Esophagus squamous epithelium (tissue), 4 donors: ENCODE results near the gene ULBP1.

Experiments
- POLR2A ChIP-seq, 4 donors: fragments of 450-650 bp; IDR thresholded peaks; one replicate each; pipeline ENCODE4 v1.6.1; 2017; ENCODE audit warnings: antibody characterized with exemption in 4 of 4, mild to moderate bottlenecking in 4 of 4, moderate library complexity in 3 of 4
- TF ChIP-seq, protein P1 (sequence below), 6 experiments: fragments of 450-650 bp in 4 of 6; fragments of 200-600 bp in 2 of 6; sonication (generic) in 2 of 6; IDR thresholded peaks; one replicate each; pipeline ENCODE4 v1.5.1; 2016 to 2019; ENCODE audit warnings: antibody characterized with exemption in 6 of 6, mild to moderate bottlenecking in 4 of 6, moderate library complexity in 4 of 6

DNA sequence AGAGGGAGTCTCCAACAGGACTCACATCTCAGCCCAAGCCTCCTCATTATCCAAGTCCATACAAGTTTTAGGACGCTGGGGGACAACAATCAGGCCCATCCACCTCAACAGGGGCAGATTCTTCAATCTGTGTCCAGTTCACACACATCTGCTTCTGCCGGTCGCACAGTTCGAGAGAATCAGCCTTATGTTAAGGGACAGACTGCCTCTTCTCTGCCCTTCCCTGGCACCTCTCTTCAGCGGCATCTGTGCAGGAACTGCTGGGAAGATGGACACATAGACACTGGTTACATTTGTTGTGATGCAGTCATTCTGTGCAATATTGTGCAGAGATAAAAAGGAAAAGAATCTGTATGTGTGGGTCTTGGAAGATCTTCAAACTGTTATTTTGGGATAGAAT is 21.0 kb downstream of the ULBP1 start:
- TF ChIP-seq POLR2A (IDR thresholded peaks at IDR 0.05) = no peak
- TF ChIP-seq, protein P1, sequence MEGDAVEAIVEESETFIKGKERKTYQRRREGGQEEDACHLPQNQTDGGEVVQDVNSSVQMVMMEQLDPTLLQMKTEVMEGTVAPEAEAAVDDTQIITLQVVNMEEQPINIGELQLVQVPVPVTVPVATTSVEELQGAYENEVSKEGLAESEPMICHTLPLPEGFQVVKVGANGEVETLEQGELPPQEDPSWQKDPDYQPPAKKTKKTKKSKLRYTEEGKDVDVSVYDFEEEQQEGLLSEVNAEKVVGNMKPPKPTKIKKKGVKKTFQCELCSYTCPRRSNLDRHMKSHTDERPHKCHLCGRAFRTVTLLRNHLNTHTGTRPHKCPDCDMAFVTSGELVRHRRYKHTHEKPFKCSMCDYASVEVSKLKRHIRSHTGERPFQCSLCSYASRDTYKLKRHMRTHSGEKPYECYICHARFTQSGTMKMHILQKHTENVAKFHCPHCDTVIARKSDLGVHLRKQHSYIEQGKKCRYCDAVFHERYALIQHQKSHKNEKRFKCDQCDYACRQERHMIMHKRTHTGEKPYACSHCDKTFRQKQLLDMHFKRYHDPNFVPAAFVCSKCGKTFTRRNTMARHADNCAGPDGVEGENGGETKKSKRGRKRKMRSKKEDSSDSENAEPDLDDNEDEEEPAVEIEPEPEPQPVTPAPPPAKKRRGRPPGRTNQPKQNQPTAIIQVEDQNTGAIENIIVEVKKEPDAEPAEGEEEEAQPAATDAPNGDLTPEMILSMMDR (IDR thresholded peaks at IDR 0.05) = no peak
